Upper lobe of left lung (tissue), 6 donors: ENCODE data around the gene GYS2. TPM values are rescaled to one million over a fixed set of nuclear protein-coding genes. Genes with fewer than 3 reads are reported as not detected.
A peak's percentile ranks its signal among the peaks of the same experiment; 100 is the strongest.

Experiments used
- ATAC-seq, 2 donors: fragments of 200-7000 bp; cut with Tn5 transposase; one replicate each; pipeline ENCODE4 v1.9.1; 2022; ENCODE audit warnings: mild to moderate bottlenecking in 2 of 2, moderate library complexity in 2 of 2; ENCODE audit not compliant: low FRiP score in 2 of 2
- DNase-seq, 2 donors: peaks; one replicate each; pipeline ENCODE4 v3.0.0-alpha.2; 2019 to 2020
- H3K27ac ChIP-seq, 4 donors: fragments of 200-600 bp; sonication (generic); one replicate each; pipeline ENCODE4 v1.5.1; 2016 to 2019
- H3K27me3 ChIP-seq, 4 donors: fragments of 200-600 bp; sonication (generic); one replicate each; pipeline ENCODE4 v1.5.1; 2017 to 2019
- H3K36me3 ChIP-seq, 4 donors: fragments of 200-600 bp; sonication (generic); one replicate each; pipeline ENCODE4 v1.5.1; 2016 to 2019
- H3K4me1 ChIP-seq, 4 donors: fragments of 200-600 bp; sonication (generic); one replicate each; pipeline ENCODE4 v1.5.1; 2018 to 2019
- H3K4me3 ChIP-seq, 4 donors: fragments of 200-600 bp; sonication (generic); one replicate each; pipeline ENCODE4 v1.5.1; 2017 to 2019; ENCODE audit warnings: mild to moderate bottlenecking in 2 of 4, moderate library complexity in 1 of 4
- H3K9me3 ChIP-seq, 4 donors: fragments of 200-600 bp; sonication (generic); one replicate each; pipeline ENCODE4 v1.5.1; 2018 to 2019
- CTCF ChIP-seq, 6 experiments: fragments of 450-650 bp in 4 of 6; fragments of 200-600 bp in 2 of 6; sonication (generic) in 2 of 6; IDR thresholded peaks; one replicate each; pipeline ENCODE4 v1.5.1; 2016 to 2019; ENCODE audit warnings: antibody characterized with exemption in 6 of 6
- EP300 ChIP-seq, 4 donors: sonication (generic); formaldehyde crosslinking; IDR thresholded peaks; one replicate each; pipeline ENCODE4 v1.5.1; 2017; ENCODE audit warnings: antibody characterized with exemption in 4 of 4, control low read depth in 2 of 4
- POLR2A ChIP-seq, 4 donors: fragments of 450-650 bp; IDR thresholded peaks; one replicate each; pipeline ENCODE4 v1.5.1; 2016 to 2017; ENCODE audit warnings: antibody characterized with exemption in 4 of 4, mild to moderate bottlenecking in 2 of 4
- POLR2AphosphoS5 ChIP-seq, 2 donors: sonication (generic); formaldehyde crosslinking; IDR thresholded peaks; one replicate each; pipeline ENCODE4 v1.5.1; 2017; ENCODE audit warnings: antibody characterized with exemption in 2 of 2
- WGBS, 2 donors: methylation state at CpG; one replicate each; pipeline ENCODE4 v1.1.5; 2017 to 2018; 5-methylcytosine and 5-hydroxymethylcytosine counted together
- total RNA-seq, 6 donors: library from RNA; depleted of rRNA in 4 of 6; stranded (reverse); fragments of >200 nt in 4 of 6; gene quantifications; one replicate each; pipeline versions ENCODE4 v1.1.0 to v1.2.1, GENCODE V29; 2016 to 2021
- donor health status: DM: no; HTN: no; CAD: no; lungs with moderate emphysema.
- donor health status: DM: no; HTN: yes; CAD: no; lungs with severe emphysema.

GYS2 gene
- total RNA-seq, 6 donors from 2014 or later: 0.55 TPM; not detected in 5

DNA sequence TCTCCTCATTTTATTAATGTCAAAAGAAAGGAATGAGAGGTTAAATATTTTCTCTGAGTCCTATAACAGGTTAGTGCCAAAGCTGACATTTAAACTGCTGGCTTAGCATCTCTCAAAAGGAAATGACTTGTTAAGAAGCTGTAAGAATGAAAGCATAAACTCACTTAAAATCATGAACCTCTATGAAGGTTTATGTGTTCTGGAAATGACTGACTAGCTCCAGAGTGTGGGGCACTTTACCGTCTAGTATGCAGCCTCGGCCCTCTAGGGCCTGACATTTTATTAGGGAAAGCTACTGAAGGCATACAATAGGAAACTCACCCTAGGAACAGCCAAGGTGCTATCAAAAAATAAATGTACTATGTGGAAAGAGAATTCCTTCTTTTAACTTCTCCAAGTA is 43.5 kb downstream of the GYS2 start:
- WGBS, 2 donors: 30 to 44% methylated on average over 2 of the region's 2 CpGs
- DNase-seq (no peak), ATAC-seq (no peak)
- H3K36me3 ChIP-seq: no peaks in the 10 kb centered on the region
- H3K27me3 ChIP-seq: no peaks in the 10 kb centered on the region
- no peaks in the 10 kb centered on the region for H3K4me1 ChIP-seq
- H3K9me3 ChIP-seq: no peaks in the 10 kb centered on the region
- no peak for TF ChIP-seq POLR2A (IDR thresholded peaks at IDR 0.05)
- no peak for TF ChIP-seq EP300 (IDR thresholded peaks at IDR 0.05)
- TF ChIP-seq CTCF (IDR thresholded peaks at IDR 0.05): no peak
- no peak for TF ChIP-seq POLR2AphosphoS5 (IDR thresholded peaks at IDR 0.05)
- H3K4me3 ChIP-seq: no peak overlapping the region
- no peak overlapping the region for H3K27ac ChIP-seq

- TF ChIP-seq EP300 (IDR thresholded peaks at IDR 0.05): no peak
- no peak for TF ChIP-seq POLR2AphosphoS5 (IDR thresholded peaks at IDR 0.05)
- no peak for TF ChIP-seq CTCF (IDR thresholded peaks at IDR 0.05)
- no peak for TF ChIP-seq POLR2A (IDR thresholded peaks at IDR 0.05)
- H3K36me3 ChIP-seq: no peaks in the 10 kb centered on the region
- no peak overlapping the region for H3K4me3 ChIP-seq
- ATAC-seq (peak in 1 of 2 donors; percentile 26), DNase-seq (no peak)
- H3K27ac ChIP-seq: no peak overlapping the region
- H3K4me1 ChIP-seq: no peaks in the 10 kb centered on the region
- no peaks in the 10 kb centered on the region for H3K9me3 ChIP-seq
- H3K27me3 ChIP-seq: no peaks in the 10 kb centered on the region
- 58 to 69% methylated on average over 7 of the region's 7 CpGs for WGBS, 2 donors
Observed at GRCh38 chr12:21559855-21560569, 44.6 kb downstream of the GYS2 start.

DNA sequence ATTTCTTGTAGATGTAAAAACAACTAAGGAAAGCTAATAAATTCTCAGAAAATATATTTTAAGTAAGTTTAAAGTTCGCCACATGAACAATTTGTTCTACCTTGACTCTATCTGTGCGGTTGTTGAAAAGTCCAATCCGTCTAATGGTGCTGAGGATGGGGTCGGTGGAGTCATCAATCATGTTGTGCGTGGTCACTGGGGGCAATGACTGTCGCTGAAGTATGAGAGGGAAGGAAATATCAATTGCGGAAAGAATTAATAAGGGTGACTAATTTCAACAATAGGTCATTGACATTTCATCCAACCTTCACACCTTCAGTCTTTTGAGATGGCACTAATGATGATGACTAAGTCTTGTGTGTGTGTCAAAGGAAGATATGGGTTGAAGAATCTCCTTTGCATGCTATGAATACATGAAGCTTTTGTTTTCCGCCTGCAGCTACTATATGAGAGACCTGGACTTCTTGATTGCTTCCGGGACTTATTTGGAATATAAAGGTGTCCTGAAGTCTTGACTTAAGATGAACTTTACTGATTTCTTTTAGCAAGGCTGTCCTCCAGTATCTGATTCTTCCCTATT is 46.5 kb downstream of the GYS2 start:
- ATAC-seq (no peak), DNase-seq (no peak)
- whole genome bisulfite sequencing, 2 donors: 80 to 82% methylated on average over 9 of the region's 9 CpGs
- no peaks in the 10 kb centered on the region for H3K27me3 ChIP-seq
- no peaks in the 10 kb centered on the region for H3K9me3 ChIP-seq
- no peak overlapping the region for H3K4me3 ChIP-seq
- TF ChIP-seq POLR2AphosphoS5 (IDR thresholded peaks at IDR 0.05) (no peak), CTCF (IDR thresholded peaks at IDR 0.05) (no peak), EP300 (IDR thresholded peaks at IDR 0.05) (no peak), POLR2A (IDR thresholded peaks at IDR 0.05) (no peak)
- no peak overlapping the region for H3K27ac ChIP-seq
- no peaks in the 10 kb centered on the region for H3K4me1 ChIP-seq
- no peaks in the 10 kb centered on the region for H3K36me3 ChIP-seq

DNA sequence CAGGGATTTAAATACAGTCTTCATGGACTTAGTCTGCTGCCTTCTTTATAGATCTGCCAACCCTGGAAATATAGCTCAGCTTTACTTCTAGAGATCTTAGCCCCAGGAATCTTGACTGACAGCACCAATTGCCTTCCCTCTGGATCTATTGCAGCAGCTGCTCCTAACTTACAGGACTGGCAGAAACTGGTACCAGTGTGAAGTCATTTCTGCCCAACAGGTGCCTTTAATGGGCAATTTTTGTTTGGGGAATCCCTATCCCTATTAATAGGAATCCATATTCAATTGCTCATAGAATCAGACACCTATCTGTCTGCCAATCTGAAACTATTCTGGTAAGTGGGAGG is 51.3 kb downstream of the GYS2 start:
- H3K27ac ChIP-seq: no peak overlapping the region
- TF ChIP-seq POLR2A (IDR thresholded peaks at IDR 0.05) (no peak), CTCF (IDR thresholded peaks at IDR 0.05) (no peak), EP300 (IDR thresholded peaks at IDR 0.05) (no peak), POLR2AphosphoS5 (IDR thresholded peaks at IDR 0.05) (no peak)
- no peaks in the 10 kb centered on the region for H3K4me1 ChIP-seq
- ATAC-seq: no peak
- no peaks in the 10 kb centered on the region for H3K27me3 ChIP-seq
- no peak for DNase-seq
- no peaks in the 10 kb centered on the region for H3K36me3 ChIP-seq
- H3K9me3 ChIP-seq: no peaks in the 10 kb centered on the region
- H3K4me3 ChIP-seq: no peak overlapping the region
